ENCODE results near the gene BAZ2B.

BAZ2B gene

GRCh38 chr2:159444754-159445153 is 171.6 kb downstream of the BAZ2B start:
- no peak overlapping the region for H3K4me2 ChIP-seq (ENCODE audit: low read depth, low read length, poor library complexity, severe bottlenecking)
- no peaks in the 10 kb centered on the region for H3K79me2 ChIP-seq (ENCODE audit: insufficient read depth, low read length)
- H3K27me3 ChIP-seq (ENCODE audit: insufficient read depth, low read length, poor library complexity, severe bottlenecking): no peaks in the 10 kb centered on the region

GRCh38 chr2:159442159-159442852 is 174.0 kb downstream of the BAZ2B start:
- H4K20me1 ChIP-seq (ENCODE audit: insufficient read depth, low read length, poor library complexity, severe bottlenecking): no peaks in the 10 kb centered on the region
- H2AFZ ChIP-seq (ENCODE audit: low read length): no peak overlapping the region
- no peak overlapping the region for H3K4me3 ChIP-seq (ENCODE audit: low read length, poor library complexity, severe bottlenecking)
- H3K9me2 ChIP-seq (replicated peaks; ENCODE audit: low read depth, low read length): no peaks in the 10 kb centered on the region
- no peaks in the 10 kb centered on the region for H3K9me3 ChIP-seq (ENCODE audit: insufficient read depth, low read depth, low read length)
- H3K4me1 ChIP-seq (ENCODE audit: insufficient read depth, low read length, poor library complexity, severe bottlenecking): no peaks in the 10 kb centered on the region
- no peaks in the 10 kb centered on the region for H3K79me2 ChIP-seq (ENCODE audit: insufficient read depth, low read length)
- H3F3A ChIP-seq (ENCODE audit: low read depth): no peaks in the 10 kb centered on the region
- no peaks in the 10 kb centered on the region for H3K27me3 ChIP-seq (ENCODE audit: insufficient read depth, low read length, poor library complexity, severe bottlenecking)
- H3K36me3 ChIP-seq (ENCODE audit: insufficient read depth, low read length): peaks cover 51% of the 10 kb centered on the region; the same call in 1 of the 2 replicates
- H3K9ac ChIP-seq (ENCODE audit: low read depth, low read length, poor library complexity, severe bottlenecking): no peak overlapping the region
- TF ChIP-seq EZH2phosphoT487 (IDR thresholded peaks at IDR 0.05; ENCODE audit: borderline replicate concordance): no peak
- TF ChIP-seq, protein P1, sequence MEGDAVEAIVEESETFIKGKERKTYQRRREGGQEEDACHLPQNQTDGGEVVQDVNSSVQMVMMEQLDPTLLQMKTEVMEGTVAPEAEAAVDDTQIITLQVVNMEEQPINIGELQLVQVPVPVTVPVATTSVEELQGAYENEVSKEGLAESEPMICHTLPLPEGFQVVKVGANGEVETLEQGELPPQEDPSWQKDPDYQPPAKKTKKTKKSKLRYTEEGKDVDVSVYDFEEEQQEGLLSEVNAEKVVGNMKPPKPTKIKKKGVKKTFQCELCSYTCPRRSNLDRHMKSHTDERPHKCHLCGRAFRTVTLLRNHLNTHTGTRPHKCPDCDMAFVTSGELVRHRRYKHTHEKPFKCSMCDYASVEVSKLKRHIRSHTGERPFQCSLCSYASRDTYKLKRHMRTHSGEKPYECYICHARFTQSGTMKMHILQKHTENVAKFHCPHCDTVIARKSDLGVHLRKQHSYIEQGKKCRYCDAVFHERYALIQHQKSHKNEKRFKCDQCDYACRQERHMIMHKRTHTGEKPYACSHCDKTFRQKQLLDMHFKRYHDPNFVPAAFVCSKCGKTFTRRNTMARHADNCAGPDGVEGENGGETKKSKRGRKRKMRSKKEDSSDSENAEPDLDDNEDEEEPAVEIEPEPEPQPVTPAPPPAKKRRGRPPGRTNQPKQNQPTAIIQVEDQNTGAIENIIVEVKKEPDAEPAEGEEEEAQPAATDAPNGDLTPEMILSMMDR (conservative IDR thresholded peaks at IDR 0.05; ENCODE audit: low read length): no peak
- no peak overlapping the region for H3K4me2 ChIP-seq (ENCODE audit: low read depth, low read length, poor library complexity, severe bottlenecking)

More at GRCh38 chr2:159444754-159445153, 171.6 kb downstream of the BAZ2B start:
- no peaks in the 10 kb centered on the region for H3K9me3 ChIP-seq (ENCODE audit: insufficient read depth, low read depth, low read length)
- H3K9me2 ChIP-seq (replicated peaks; ENCODE audit: low read depth, low read length): no peaks in the 10 kb centered on the region
- no peaks in the 10 kb centered on the region for H3K4me1 ChIP-seq (ENCODE audit: insufficient read depth, low read length, poor library complexity, severe bottlenecking)
- no peak overlapping the region for H2AFZ ChIP-seq (ENCODE audit: low read length)
- no peak overlapping the region for H3K4me3 ChIP-seq (ENCODE audit: low read length, poor library complexity, severe bottlenecking)
- no peak overlapping the region for H3K9ac ChIP-seq (ENCODE audit: low read depth, low read length, poor library complexity, severe bottlenecking)
- no peaks in the 10 kb centered on the region for H3F3A ChIP-seq (ENCODE audit: low read depth)
- no peaks in the 10 kb centered on the region for H4K20me1 ChIP-seq (ENCODE audit: insufficient read depth, low read length, poor library complexity, severe bottlenecking)
- TF ChIP-seq EZH2phosphoT487 (IDR thresholded peaks at IDR 0.05; ENCODE audit: borderline replicate concordance): no peak
- TF ChIP-seq, protein P1 (conservative IDR thresholded peaks at IDR 0.05; ENCODE audit: low read length): no peak
- peaks cover 34% of the 10 kb centered on the region; the same call in 1 of the 2 replicates for H3K36me3 ChIP-seq (ENCODE audit: insufficient read depth, low read length)

- Histone ChIP-seq H3K36me3 (ENCODE audit: insufficient read depth, low read length) (peaks cover 53% of the 10 kb centered on the region), H3F3A (ENCODE audit: low read depth) (no peaks in the 10 kb centered on the region), H3K4me1 (ENCODE audit: insufficient read depth, low read length, poor library complexity, severe bottlenecking) (no peaks in the 10 kb centered on the region), H3K9me3 (ENCODE audit: insufficient read depth, low read depth, low read length) (no peaks in the 10 kb centered on the region), H2AFZ (ENCODE audit: low read length) (no peak overlapping the region), H3K4me3 (ENCODE audit: low read length, poor library complexity, severe bottlenecking) (no peak overlapping the region), H3K9me2 (replicated peaks; ENCODE audit: low read depth, low read length) (no peaks in the 10 kb centered on the region), H3K79me2 (ENCODE audit: insufficient read depth, low read length) (no peaks in the 10 kb centered on the region), H3K27me3 (ENCODE audit: insufficient read depth, low read length, poor library complexity, severe bottlenecking) (no peaks in the 10 kb centered on the region), H4K20me1 (ENCODE audit: insufficient read depth, low read length, poor library complexity, severe bottlenecking) (no peaks in the 10 kb centered on the region), H3K9ac (ENCODE audit: low read depth, low read length, poor library complexity, severe bottlenecking) (no peak overlapping the region), H3K4me2 (ENCODE audit: low read depth, low read length, poor library complexity, severe bottlenecking) (no peak overlapping the region)
- TF ChIP-seq, protein P1 (conservative IDR thresholded peaks at IDR 0.05; ENCODE audit: low read length): no peak
- TF ChIP-seq EZH2phosphoT487 (IDR thresholded peaks at IDR 0.05; ENCODE audit: borderline replicate concordance): no peak
Measured at GRCh38 chr2:159441182-159441581, 175.2 kb downstream of the BAZ2B start.

Data from Loucy (cell line).